Measurements from ENCODE around the gene SNRNP25. TPM values are rescaled to one million over a fixed set of nuclear protein-coding genes. Genes with fewer than 3 reads are reported as not detected.

The SNRNP25 gene
- total and polyA plus RNA-seq, 7 donors = 23.0 to 41.7 (median 33.8) TPM

DNA sequence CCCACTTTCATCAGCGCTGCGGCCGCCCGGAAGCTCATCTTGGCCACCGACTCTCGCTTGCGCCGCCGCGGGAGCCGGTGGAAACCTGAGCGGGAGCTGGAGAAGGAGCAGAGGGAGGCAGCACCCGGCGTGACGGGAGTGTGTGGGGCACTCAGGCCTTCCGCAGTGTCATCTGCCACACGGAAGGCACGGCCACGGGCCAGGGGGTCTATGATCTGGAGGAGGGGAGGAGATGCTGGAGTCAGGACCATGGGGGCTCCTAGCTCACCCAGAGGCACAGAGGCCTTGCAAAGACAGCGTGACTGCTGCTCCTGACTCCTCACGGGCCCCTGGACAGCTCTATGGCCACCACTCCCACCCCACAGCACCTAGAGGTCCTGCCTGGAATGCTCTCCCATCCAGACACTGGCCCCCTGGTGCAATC, 9.4 kb downstream of the SNRNP25 start:
- TF ChIP-seq POLR2AphosphoS5 (IDR thresholded peaks at IDR 0.05) (no peak), POLR2A (IDR thresholded peaks at IDR 0.05) (no peak), EP300 (IDR thresholded peaks at IDR 0.05) (no peak)
- TF ChIP-seq, protein P1, sequence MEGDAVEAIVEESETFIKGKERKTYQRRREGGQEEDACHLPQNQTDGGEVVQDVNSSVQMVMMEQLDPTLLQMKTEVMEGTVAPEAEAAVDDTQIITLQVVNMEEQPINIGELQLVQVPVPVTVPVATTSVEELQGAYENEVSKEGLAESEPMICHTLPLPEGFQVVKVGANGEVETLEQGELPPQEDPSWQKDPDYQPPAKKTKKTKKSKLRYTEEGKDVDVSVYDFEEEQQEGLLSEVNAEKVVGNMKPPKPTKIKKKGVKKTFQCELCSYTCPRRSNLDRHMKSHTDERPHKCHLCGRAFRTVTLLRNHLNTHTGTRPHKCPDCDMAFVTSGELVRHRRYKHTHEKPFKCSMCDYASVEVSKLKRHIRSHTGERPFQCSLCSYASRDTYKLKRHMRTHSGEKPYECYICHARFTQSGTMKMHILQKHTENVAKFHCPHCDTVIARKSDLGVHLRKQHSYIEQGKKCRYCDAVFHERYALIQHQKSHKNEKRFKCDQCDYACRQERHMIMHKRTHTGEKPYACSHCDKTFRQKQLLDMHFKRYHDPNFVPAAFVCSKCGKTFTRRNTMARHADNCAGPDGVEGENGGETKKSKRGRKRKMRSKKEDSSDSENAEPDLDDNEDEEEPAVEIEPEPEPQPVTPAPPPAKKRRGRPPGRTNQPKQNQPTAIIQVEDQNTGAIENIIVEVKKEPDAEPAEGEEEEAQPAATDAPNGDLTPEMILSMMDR (IDR thresholded peaks at IDR 0.05) = no peak
- Histone ChIP-seq H3K27ac (no peak overlapping the region), H3K36me3 (peaks cover 16 to 68% (median 52%) of the 10 kb centered on the region in 4 donors), H3K9me3 (no peaks in the 10 kb centered on the region), H3K4me1 (peaks cover 0 to 23% (median 18%) of the 10 kb centered on the region in 4 donors), H3K27me3 (no peaks in the 10 kb centered on the region), H3K4me3 (no peak overlapping the region)
- intact Hi-C loops (cut with DNase I) = no loop called here
- 96 to 97% methylated on average over 21 of the region's 21 CpGs for WGBS, 2 donors
- DNase-seq = no peak

- intact Hi-C loops (cut with DNase I) = no loop called here
- Histone ChIP-seq H3K27me3 (no peaks in the 10 kb centered on the region), H3K4me1 (peaks cover 0 to 28% (median 21%) of the 10 kb centered on the region in 4 donors), H3K9me3 (no peaks in the 10 kb centered on the region), H3K27ac (no peak overlapping the region), H3K4me3 (no peak overlapping the region), H3K36me3 (peaks cover 16 to 63% (median 50%) of the 10 kb centered on the region in 4 donors)
- no peak for TF ChIP-seq EP300 (IDR thresholded peaks at IDR 0.05)
- no peak for TF ChIP-seq POLR2A (IDR thresholded peaks at IDR 0.05)
- TF ChIP-seq, protein P1 (IDR thresholded peaks at IDR 0.05) = no peak
- no peak for TF ChIP-seq POLR2AphosphoS5 (IDR thresholded peaks at IDR 0.05)
- no peak for DNase-seq
- WGBS, 2 donors = 96% methylated on average over 16 of the region's 16 CpGs
These were observed 9.8 kb downstream of the SNRNP25 start for GRCh38 chr16:63466-63865.

DNA sequence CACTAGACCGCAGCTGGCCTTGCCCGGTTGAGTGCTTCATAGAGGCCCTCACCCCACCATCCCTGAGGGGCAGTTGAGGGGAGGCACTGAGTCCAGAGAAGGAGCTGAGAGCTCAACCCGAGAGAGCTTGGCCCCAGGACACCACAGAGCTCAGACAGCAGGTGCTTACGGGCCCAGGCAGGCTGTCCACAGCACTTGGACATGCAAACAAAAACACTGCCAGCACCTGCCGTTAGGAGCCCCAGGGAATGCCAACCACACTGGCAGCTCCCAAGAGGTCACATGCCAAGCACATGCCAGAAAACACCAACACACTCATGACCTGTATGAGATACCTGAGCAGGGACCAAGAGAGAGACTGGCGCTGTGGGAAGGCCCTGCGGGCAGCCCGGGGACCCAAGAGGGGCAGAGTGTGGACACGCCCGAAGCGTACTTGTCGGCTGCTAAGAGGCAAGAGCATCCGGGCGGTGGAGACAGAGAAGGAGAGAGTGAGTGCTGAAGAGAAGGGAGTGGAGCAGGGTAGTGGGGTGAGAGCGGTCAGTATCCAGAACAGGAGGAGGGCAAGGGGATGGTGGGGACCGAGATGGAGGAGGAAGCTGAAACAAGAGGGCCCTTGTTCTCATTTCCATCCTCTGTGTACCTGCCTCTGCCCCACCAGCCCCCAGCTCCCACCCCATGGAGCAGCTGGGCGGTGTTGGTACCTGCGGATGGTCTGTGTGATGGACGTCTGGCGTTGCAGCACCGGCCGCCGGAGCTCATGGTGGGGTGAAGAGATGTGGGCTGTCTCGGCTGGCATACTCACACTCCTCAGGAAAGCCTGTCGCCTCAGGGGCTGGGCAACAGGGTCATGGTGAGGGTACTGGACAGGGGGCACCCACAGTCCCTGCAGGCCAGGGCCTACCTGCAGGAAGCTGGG, 10.6 kb downstream of the SNRNP25 start:
- Histone ChIP-seq H3K27me3 (no peaks in the 10 kb centered on the region), H3K27ac (no peak overlapping the region), H3K4me1 (peaks cover 0 to 36% (median 27%) of the 10 kb centered on the region in 4 donors), H3K9me3 (no peaks in the 10 kb centered on the region), H3K36me3 (peaks cover 16 to 55% (median 43%) of the 10 kb centered on the region in 4 donors), H3K4me3 (no peak overlapping the region)
- 91 to 92% methylated on average over 25 of the region's 25 CpGs for WGBS, 2 donors
- intact Hi-C loops (cut with DNase I) = no loop called here
- no peak for TF ChIP-seq POLR2AphosphoS5 (IDR thresholded peaks at IDR 0.05)
- TF ChIP-seq, protein P1 (IDR thresholded peaks at IDR 0.05) = no peak
- TF ChIP-seq EP300 (IDR thresholded peaks at IDR 0.05) = no peak
- no peak for TF ChIP-seq POLR2A (IDR thresholded peaks at IDR 0.05)
- DNase-seq = peak; percentile 55

DNA sequence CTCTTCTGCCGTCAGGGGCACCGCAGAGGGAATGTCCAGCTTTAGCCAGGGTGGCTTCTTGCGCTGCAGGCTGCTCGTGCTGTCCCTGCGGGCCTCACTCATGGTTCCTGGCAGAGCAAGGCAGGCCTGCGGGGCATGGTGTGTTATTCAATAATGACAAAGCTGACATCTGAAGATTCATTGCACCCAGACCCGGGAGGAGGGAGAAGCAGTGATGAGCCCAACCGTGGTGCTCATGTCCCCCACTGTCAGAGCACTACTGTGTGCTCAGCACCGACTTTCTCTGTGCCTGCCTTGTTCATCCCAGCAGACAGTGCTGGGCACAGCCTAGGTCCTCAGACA, 11.3 kb downstream of the SNRNP25 start:
- Histone ChIP-seq H3K9me3 (no peaks in the 10 kb centered on the region), H3K4me3 (no peak overlapping the region), H3K4me1 (peaks cover 0 to 42% (median 32%) of the 10 kb centered on the region in 4 donors), H3K36me3 (peaks cover 16 to 49% (median 38%) of the 10 kb centered on the region in 4 donors), H3K27me3 (no peaks in the 10 kb centered on the region), H3K27ac (no peak overlapping the region)
- WGBS, 2 donors = 79 to 92% methylated on average over 9 of the region's 9 CpGs
- TF ChIP-seq, protein P1 (IDR thresholded peaks at IDR 0.05) = no peak
- TF ChIP-seq EP300 (IDR thresholded peaks at IDR 0.05) = no peak
- TF ChIP-seq POLR2AphosphoS5 (IDR thresholded peaks at IDR 0.05) = no peak
- DNase-seq = no peak
- intact Hi-C loops (cut with DNase I) = loop anchor here (1.0 kb wide), 1 partner anchor 32 kb away; no protein-coding TSS in a partner anchor

Data from sigmoid colon (tissue), 7 donors.